Heart left ventricle (tissue), 16 donors: Measurements from ENCODE around the gene DDX42. TPM values are rescaled to one million over a fixed set of nuclear protein-coding genes. Genes with fewer than 3 reads are reported as not detected.
"Not testable (repeated sequence)": the region's sequence is repeated elsewhere in the genome, so short reads cannot be mapped to it uniquely, and the experiment has no call there.

Experiments
- ATAC-seq, 4 donors: fragments of 200-7000 bp; cut with Tn5 transposase; one replicate each; pipeline ENCODE4 v1.9.1; 2020 to 2022; ENCODE audit warnings: moderate library complexity in 4 of 4, mild to moderate bottlenecking in 3 of 4, moderate number of reproducible peaks in 1 of 4
- DNase-seq, 5 donors: peaks; one replicate each; pipeline ENCODE4 v3.0.0-alpha.2; 2020
- H3K27ac ChIP-seq, 12 donors: fragments of 200-600 bp; sonication (generic) in 4 of 12; one replicate each; pipeline versions ENCODE4 v1.5.0 to v1.8.0; 2016 to 2022; ENCODE audit warnings: mild to moderate bottlenecking in 2 of 12
- H3K27me3 ChIP-seq, 9 donors: fragments of 200-600 bp; sonication (generic) in 2 of 9; one replicate each; pipeline versions ENCODE4 v1.5.1 to v1.8.0; 2016 to 2022; ENCODE audit warnings: mild to moderate bottlenecking in 3 of 9
- H3K36me3 ChIP-seq, 9 donors: fragments of 200-600 bp; sonication (generic) in 2 of 9; one replicate each; pipeline versions ENCODE4 v1.5.0 to v1.8.0; 2018 to 2022; ENCODE audit warnings: mild to moderate bottlenecking in 2 of 9
- H3K4me1 ChIP-seq, 12 donors: fragments of 200-600 bp; sonication (generic) in 4 of 12; one replicate each; pipeline versions ENCODE4 v1.5.0 to v1.8.0; 2016 to 2022; ENCODE audit warnings: mild to moderate bottlenecking in 3 of 12
- H3K4me3 ChIP-seq, 12 donors: fragments of 200-600 bp; sonication (generic) in 4 of 12; one replicate each; pipeline versions ENCODE4 v1.5.0 to v1.8.0; 2017 to 2022; ENCODE audit warnings: mild to moderate bottlenecking in 9 of 12, moderate library complexity in 4 of 12
- H3K9me3 ChIP-seq, 12 donors: fragments of 200-600 bp; sonication (generic) in 4 of 12; one replicate each; pipeline versions ENCODE4 v1.5.0 to v1.8.0; 2016 to 2022; ENCODE audit warnings: mild to moderate bottlenecking in 1 of 12
- CTCF ChIP-seq, 12 donors: fragments of 200-600 bp; sonication (generic) in 4 of 12; IDR thresholded peaks; one replicate each; pipeline versions ENCODE4 v1.5.0 to v1.8.0; 2018 to 2022; ENCODE audit warnings: antibody characterized with exemption in 12 of 12, mild to moderate bottlenecking in 5 of 12
- POLR2A ChIP-seq, 2 donors: fragments of 450-650 bp; IDR thresholded peaks; one replicate each; pipeline ENCODE4 v1.6.1; 2017; ENCODE audit warnings: antibody characterized with exemption in 2 of 2, mild to moderate bottlenecking in 2 of 2, moderate library complexity in 2 of 2
- WGBS, 4 donors: extraction: QIAGEN DNeasy Blood & Tissue Kit in 2 of 4; methylation state at CpG; one replicate each; pipeline versions ENCODE4 v1.1.5 to v1.1.7; 2013 to 2018; 5-methylcytosine and 5-hydroxymethylcytosine counted together
- intact Hi-C, 10 donors: fragments of 100-400 bp; cut with DNase I; formaldehyde crosslinking; loops; one replicate each; pipeline versions ENCODE4 v1.11.1 to v1.14.2; 2022
- polyA plus RNA-seq, 2 donors: library from polyadenylated mRNA; stranded (reverse); fragments of 200-250 nt; gene quantifications; one replicate each; pipeline ENCODE4 v1.2.3, GENCODE V29; 2013
- total RNA-seq, 9 donors: library from RNA; depleted of rRNA in 2 of 9; stranded (reverse); fragments of >200 nt in 2 of 9; fragmentation: NEBNext Ultra II Directional in 3 of 9; extraction: Animal tissue kit (Norgen Biotek cat#: 25700) in 3 of 9; gene quantifications; one replicate each; pipeline versions ENCODE4 v1.1.0 to v1.2.4, GENCODE V29; 2016 to 2023
- donor health status: ischemic (EF 13 %, LVEDD 7.1; RV severe dilation, severe dysfunction).
- donor health status: healthy with polysubstance abuse.
- donor health status: DM: no; HTN: yes; CAD: no.
- donor health status: DM: no; HTN: no; CAD: no.
- donor health status: ischemic (EF 25% LVEDD 6.9; RV normal size, moderate dysfunction).
- donor health status: ischemic (EF 25% LVEDD 5.7; RV mildly dilated, moderate dysfunction).
- donor health status: healthy.
- donor health status: DM: yes; HTN: yes; CAD: no.
- donor health status: ischemic (EF 35%, LVEDD 5.7; RV mildly dilated, moderate dysfunction).
- donor health status: nonischemic (EF 11% LVEDD 7.7; RV severe dilation, severe dysfunction).
- donor health status: DM: yes; HTN: yes; CAD: no.
- donor health status: PGD.
- donor health status: ischemic (EF 29% LVEDD 5.4; RV normal size, mild dysfunction).
- donor health status: nonischemic (EF 23%, LVEDD 6.1; RV moderate dilation, normal function).

DDX42 gene
- total and polyA plus RNA-seq, 11 donors: 30.1 to 75.0 (median 56.8) TPM

- Histone ChIP-seq H3K36me3 (peaks cover 0 to 100% (median 99%) of the 10 kb centered on the region in 9 donors), H3K27ac (no peak overlapping the region), H3K4me3 (no peak overlapping the region), H3K27me3 (no peaks in the 10 kb centered on the region), H3K9me3 (no peaks in the 10 kb centered on the region), H3K4me1 (peaks cover 0 to 3% (median 0%) of the 10 kb centered on the region in 12 donors)
- 81 to 90% (median 85%) methylated on average over 3 of the region's 3 CpGs for WGBS, 4 donors
- no peak for DNase-seq
- ATAC-seq: no peak
- TF ChIP-seq CTCF (IDR thresholded peaks at IDR 0.05) (no peak), POLR2A (IDR thresholded peaks at IDR 0.05) (no peak)
- intact Hi-C loops: no loop called here
Measured at GRCh38 chr17:63792055-63792729, 18.2 kb downstream of the DDX42 start.

GRCh38 chr17:63796375-63796774, 22.4 kb downstream of the DDX42 start:
- DNase-seq, H3K27me3 ChIP-seq, intact Hi-C loops, H3K9me3 ChIP-seq, H3K4me3 ChIP-seq, H3K4me1 ChIP-seq, ATAC-seq, H3K27ac ChIP-seq: not testable (repeated sequence)
- WGBS, 4 donors: 95 to 97% (median 97%) methylated on average over 10 of the region's 10 CpGs
- peaks cover 0 to 100% (median 100%) of the 10 kb centered on the region in 9 donors for H3K36me3 ChIP-seq

- ATAC-seq (no peak), DNase-seq (no peak)
- intact Hi-C loops: no loop called here
- H3K4me3 ChIP-seq: no peak overlapping the region
- TF ChIP-seq POLR2A (IDR thresholded peaks at IDR 0.05) (no peak), CTCF (IDR thresholded peaks at IDR 0.05) (no peak)
- no peak overlapping the region for H3K27ac ChIP-seq
- no peaks in the 10 kb centered on the region for H3K9me3 ChIP-seq
- peaks cover 4 to 100% (median 99%) of the 10 kb centered on the region in 9 donors for H3K36me3 ChIP-seq
- no peaks in the 10 kb centered on the region for H3K27me3 ChIP-seq
- WGBS, 4 donors: 94 to 96% (median 95%) methylated on average over 3 of the region's 3 CpGs
- no peaks in the 10 kb centered on the region for H3K4me1 ChIP-seq
Measured at GRCh38 chr17:63798572-63799106, 24.7 kb downstream of the DDX42 start.

GRCh38 chr17:63800783-63801182, 26.8 kb downstream of the DDX42 start:
- WGBS, 4 donors: 94 to 100% (median 96%) methylated on average over 1 of the region's 1 CpG
- Histone ChIP-seq H3K27me3 (no peaks in the 10 kb centered on the region), H3K4me1 (no peaks in the 10 kb centered on the region), H3K4me3 (no peak overlapping the region), H3K27ac (no peak overlapping the region), H3K36me3 (peaks cover 4 to 100% (median 99%) of the 10 kb centered on the region in 9 donors), H3K9me3 (no peaks in the 10 kb centered on the region)
- intact Hi-C loops: no loop called here
- TF ChIP-seq POLR2A (IDR thresholded peaks at IDR 0.05) (no peak), CTCF (IDR thresholded peaks at IDR 0.05) (no peak)
- DNase-seq (no peak), ATAC-seq (no peak)
